NCI-H2107 treated with DMSO at 0.1 percent for 48 hours (cell line): Measurements from ENCODE around the gene CROCC.

Experiments used
- DNase-seq: peaks from one replicate; lab custom pipeline; 2025; ENCODE audit not compliant: unreplicated experiment; lab: John Stamatoyannopoulos, UW

The CROCC gene

GRCh38 chr1:16981269-16981849 lies 59.6 kb downstream of the CROCC start:
- DNase-seq = no peak

GRCh38 chr1:16982902-16983301 lies 61.2 kb downstream of the CROCC start:
- DNase-seq = no peak

GRCh38 chr1:16983649-16984048 lies 61.9 kb downstream of the CROCC start:
- DNase-seq = no peak

GRCh38 chr1:16984717-16985116 lies 63.0 kb downstream of the CROCC start:
- no peak for DNase-seq

GRCh38 chr1:16986113-16986512 lies 64.4 kb downstream of the CROCC start:
- no peak for DNase-seq

GRCh38 chr1:16986560-16986959 lies 64.8 kb downstream of the CROCC start:
- DNase-seq = no peak

- DNase-seq = no peak
Measured at GRCh38 chr1:16986962-16987361, 65.2 kb downstream of the CROCC start.

- no peak for DNase-seq
Measured at GRCh38 chr1:16988210-16988609, 66.5 kb downstream of the CROCC start.

- no peak for DNase-seq
Measured at GRCh38 chr1:16989676-16990391, 68.1 kb downstream of the CROCC start.

GRCh38 chr1:16991571-16991970 lies 69.8 kb downstream of the CROCC start:
- DNase-seq = no peak

- DNase-seq = no peak
Measured at GRCh38 chr1:16992102-16992501, 70.4 kb downstream of the CROCC start.

GRCh38 chr1:16992675-16993074 lies 70.9 kb downstream of the CROCC start:
- DNase-seq = no peak

GRCh38 chr1:16993521-16994038 lies 71.8 kb downstream of the CROCC start:
- DNase-seq = no peak

- DNase-seq = no peak
Measured at GRCh38 chr1:16996845-16997244, 75.1 kb downstream of the CROCC start.

- no peak for DNase-seq
Measured at GRCh38 chr1:16998589-16998988, 76.9 kb downstream of the CROCC start.

GRCh38 chr1:16999863-17000262 lies 78.1 kb downstream of the CROCC start:
- no peak for DNase-seq

GRCh38 chr1:17001760-17002523 lies 80.2 kb downstream of the CROCC start:
- DNase-seq = no peak

GRCh38 chr1:17002524-17002902 lies 80.8 kb downstream of the CROCC start:
- no peak for DNase-seq

GRCh38 chr1:17004466-17005364 lies 83.0 kb downstream of the CROCC start:
- no peak for DNase-seq

- no peak for DNase-seq
Measured at GRCh38 chr1:17005365-17005740, 83.6 kb downstream of the CROCC start.

- no peak for DNase-seq
Measured at GRCh38 chr1:17007121-17007520, 85.4 kb downstream of the CROCC start.
